DOHH2 (cell line): Measurements from ENCODE around the gene PAPPA.

Experiments
- EZH2phosphoT487 ChIP-seq: fragments of 200-600 bp; sonication (generic); IDR thresholded peaks from 2 replicates; pipeline ENCODE4 v1.6.1; 2017; ENCODE audit warnings: borderline replicate concordance, mild to moderate bottlenecking, antibody characterized with exemption, low read length, moderate library complexity, mixed read lengths
- TF ChIP-seq, protein P1 (sequence below): fragments of 200-600 bp; sonication (generic); IDR thresholded peaks from one replicate; pipeline ENCODE4 v1.5.1; 2014; ENCODE audit warnings: antibody characterized with exemption, mild to moderate bottlenecking, low read depth, low read length; ENCODE audit not compliant: poor library complexity, severe bottlenecking

DNA sequence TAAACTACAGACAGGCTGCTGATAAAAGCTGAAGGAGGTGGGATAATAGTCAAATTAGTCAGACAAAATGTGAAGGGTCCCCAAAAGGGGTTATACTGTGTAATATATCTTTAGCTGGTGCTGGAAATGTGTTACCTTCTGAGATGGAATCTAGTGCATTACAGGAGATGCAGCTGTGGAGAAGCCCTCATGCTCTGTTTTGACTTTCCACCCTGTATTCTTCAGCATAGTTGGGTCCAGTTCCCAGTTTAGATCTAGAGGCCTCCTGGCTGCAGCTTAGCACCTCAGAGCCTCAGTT is 122.6 kb downstream of the PAPPA start:
- TF ChIP-seq, protein P1, sequence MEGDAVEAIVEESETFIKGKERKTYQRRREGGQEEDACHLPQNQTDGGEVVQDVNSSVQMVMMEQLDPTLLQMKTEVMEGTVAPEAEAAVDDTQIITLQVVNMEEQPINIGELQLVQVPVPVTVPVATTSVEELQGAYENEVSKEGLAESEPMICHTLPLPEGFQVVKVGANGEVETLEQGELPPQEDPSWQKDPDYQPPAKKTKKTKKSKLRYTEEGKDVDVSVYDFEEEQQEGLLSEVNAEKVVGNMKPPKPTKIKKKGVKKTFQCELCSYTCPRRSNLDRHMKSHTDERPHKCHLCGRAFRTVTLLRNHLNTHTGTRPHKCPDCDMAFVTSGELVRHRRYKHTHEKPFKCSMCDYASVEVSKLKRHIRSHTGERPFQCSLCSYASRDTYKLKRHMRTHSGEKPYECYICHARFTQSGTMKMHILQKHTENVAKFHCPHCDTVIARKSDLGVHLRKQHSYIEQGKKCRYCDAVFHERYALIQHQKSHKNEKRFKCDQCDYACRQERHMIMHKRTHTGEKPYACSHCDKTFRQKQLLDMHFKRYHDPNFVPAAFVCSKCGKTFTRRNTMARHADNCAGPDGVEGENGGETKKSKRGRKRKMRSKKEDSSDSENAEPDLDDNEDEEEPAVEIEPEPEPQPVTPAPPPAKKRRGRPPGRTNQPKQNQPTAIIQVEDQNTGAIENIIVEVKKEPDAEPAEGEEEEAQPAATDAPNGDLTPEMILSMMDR = no peak
- no peak for TF ChIP-seq EZH2phosphoT487
